GM20000 (cell line): ENCODE measurements around the gene COL18A1.

Source experiments
- DNase-seq: peaks from one replicate; pipeline ENCODE4 v3.0.0; 2012; ENCODE audit warnings: low spot score
- TF ChIP-seq, protein P1 (sequence below): IDR thresholded peaks from 2 replicates; pipeline ENCODE4 v1.5.1; 2012; ENCODE audit warnings: mild to moderate bottlenecking, control low read depth; ENCODE audit errors: extremely low read depth, missing control alignments

COL18A1 gene

DNA sequence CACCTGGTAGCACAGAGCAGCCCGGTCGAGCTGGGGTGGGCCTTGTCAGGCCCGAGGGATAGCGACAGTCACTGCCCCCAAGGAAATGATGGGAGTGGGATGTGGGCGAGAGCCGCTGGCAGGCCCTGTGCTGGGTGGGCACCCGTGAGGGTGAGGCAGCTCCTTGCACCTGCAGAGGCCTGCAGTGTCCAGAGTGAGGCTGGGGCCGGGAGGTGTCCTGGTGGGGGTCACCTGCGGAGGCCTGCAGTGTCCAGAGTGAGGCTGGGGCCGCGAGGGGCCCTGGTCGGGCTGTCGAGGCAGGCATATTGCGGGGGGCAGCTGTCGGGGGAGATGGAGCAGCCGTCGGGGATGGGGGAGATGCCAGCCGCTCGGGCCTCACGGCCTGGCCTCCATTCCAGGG, 87.8 kb downstream of the COL18A1 start:
- TF ChIP-seq, protein P1, sequence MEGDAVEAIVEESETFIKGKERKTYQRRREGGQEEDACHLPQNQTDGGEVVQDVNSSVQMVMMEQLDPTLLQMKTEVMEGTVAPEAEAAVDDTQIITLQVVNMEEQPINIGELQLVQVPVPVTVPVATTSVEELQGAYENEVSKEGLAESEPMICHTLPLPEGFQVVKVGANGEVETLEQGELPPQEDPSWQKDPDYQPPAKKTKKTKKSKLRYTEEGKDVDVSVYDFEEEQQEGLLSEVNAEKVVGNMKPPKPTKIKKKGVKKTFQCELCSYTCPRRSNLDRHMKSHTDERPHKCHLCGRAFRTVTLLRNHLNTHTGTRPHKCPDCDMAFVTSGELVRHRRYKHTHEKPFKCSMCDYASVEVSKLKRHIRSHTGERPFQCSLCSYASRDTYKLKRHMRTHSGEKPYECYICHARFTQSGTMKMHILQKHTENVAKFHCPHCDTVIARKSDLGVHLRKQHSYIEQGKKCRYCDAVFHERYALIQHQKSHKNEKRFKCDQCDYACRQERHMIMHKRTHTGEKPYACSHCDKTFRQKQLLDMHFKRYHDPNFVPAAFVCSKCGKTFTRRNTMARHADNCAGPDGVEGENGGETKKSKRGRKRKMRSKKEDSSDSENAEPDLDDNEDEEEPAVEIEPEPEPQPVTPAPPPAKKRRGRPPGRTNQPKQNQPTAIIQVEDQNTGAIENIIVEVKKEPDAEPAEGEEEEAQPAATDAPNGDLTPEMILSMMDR: no peak
- DNase-seq: no peak

DNA sequence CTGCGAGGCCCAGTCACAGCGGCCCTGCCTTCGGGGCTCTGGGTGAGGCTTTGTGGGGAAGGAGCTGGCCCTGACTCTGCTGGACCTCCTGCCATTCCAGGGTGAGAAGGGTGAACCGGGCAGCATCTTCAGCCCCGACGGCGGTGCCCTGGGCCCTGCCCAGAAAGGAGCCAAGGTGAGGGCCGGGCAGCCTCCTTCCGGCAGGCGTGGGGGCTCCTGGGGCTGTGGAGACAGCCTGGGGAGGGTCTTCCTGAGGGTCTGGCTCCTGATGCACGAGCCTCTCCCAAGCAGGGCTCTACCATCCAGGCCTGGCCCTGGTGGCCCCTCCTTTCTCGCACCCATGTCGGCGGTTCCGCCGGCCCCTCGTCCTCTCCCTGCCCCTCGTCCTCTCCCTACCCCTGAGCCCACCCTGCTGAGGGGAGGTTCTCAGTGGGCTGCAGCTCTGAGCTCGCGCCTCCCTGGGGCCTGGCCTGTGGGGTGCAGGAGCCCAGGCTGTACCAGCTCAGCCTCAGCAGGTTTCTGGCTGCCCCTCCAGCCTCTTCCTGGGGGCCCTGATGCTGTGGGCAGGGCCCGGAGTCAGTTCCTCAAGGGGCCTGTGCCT, 88.5 kb downstream of the COL18A1 start:
- DNase-seq: no peak
- TF ChIP-seq, protein P1: no peak

DNA sequence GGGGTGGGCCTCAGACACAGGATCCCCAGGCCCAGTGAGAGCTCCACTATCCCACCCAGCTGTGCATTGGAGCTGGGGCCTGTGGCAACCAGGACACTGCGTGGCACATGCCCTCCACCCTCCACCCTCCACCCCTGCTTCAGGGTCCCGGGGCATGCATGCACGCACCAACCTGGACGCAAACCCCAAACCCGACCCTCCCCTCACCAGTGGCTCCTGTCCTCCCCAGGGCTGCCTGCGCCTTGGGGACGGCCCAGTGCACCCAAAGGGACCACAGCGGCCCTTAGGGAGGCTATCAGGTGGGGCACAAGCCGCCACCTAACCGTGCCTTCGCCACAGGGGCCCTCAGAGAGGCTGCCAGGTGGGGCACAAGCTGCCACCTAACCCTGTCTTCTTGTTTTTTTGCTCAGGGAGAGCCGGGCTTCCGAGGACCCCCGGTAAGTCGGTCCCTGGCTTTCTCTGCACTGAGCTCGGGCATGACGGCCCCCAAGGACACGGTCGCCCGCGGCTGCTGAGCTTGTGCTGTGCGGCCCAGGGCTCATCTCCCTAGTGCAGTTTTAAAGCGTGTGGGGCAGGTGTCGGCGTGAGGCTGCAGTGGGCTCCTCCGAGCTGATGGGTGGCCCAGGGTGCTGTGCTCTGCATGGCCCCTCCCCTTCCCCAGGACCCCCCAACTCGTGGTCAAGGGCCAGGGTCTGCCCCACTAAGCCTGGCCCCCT, 89.3 kb downstream of the COL18A1 start:
- no peak for DNase-seq
- TF ChIP-seq, protein P1: no peak

DNA sequence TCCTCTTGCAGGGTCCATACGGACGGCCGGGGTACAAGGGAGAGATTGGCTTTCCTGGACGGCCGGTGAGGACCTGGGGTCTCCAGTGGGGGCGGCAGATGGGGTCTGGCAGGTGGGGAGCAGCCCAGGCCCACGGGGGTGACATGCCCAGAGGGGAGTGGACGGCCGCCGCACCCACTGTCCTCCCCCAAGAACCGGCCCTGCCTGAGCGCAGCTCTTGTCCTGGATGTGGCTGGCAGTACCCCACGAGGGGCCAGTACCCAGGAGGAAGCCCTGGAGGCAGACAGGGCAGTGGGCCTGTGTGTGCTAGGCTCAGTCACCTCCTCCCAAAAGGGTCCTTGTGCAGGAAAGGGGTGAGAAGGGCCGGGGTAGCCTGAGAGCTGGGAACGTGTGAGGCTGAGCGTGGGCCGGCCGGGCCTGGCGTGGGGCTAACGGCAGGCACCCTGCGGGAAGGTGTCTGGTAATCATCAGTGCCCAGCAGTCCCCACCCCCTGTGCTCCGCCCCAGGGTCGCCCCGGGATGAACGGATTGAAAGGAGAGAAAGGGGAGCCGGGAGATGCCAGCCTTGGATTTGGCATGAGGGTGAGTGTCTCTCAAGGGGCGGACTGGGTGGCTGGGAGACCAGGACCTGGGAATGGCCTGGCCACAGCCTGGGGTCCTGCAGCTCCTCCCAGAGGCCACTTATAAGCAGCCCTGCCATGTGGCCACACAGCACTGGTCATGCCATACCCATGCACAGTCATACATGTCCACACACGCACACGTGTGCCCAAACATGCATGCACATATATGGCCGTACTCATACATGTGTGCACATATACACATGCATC, 90.1 kb downstream of the COL18A1 start:
- TF ChIP-seq, protein P1: no peak
- no peak for DNase-seq

DNA sequence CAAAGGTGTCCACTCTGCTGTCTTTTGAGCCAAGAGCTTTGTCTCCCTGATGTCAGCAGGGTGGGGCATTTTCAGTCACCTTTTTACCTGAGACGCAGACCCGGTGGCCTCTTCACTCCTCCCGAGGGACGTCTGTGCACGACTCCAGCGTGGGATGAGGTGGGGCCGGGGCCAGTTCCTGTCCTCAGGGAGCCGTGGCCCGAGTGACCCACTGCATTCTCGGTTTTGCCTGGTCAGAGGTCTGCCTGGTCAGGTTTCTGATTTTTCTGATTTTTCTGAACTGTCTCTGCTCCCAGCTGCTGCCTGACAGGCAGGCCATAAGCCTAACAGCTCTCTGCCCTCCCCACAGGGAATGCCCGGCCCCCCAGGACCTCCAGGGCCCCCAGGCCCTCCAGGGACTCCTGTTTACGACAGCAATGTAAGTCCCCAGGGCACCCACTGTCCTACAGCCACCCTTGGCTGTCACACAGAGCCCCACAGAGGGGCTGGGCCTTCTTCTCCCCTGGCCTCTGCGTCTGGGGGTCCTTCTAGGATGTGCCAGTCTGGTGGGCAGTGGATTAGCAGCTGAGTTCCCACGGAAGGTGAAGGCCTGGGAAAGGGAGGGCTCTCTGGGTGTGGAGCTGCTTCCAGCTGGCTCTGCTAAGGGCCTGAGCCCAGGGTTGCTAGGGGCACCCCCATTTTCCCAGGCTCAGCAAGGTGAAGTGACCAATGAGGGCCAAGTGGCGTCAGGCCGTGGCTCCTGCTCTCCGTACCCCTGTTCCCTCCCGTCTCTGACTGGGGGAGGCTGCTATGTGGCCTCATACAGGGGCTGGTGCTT, 91.4 kb downstream of the COL18A1 start:
- TF ChIP-seq, protein P1: no peak
- no peak for DNase-seq

DNA sequence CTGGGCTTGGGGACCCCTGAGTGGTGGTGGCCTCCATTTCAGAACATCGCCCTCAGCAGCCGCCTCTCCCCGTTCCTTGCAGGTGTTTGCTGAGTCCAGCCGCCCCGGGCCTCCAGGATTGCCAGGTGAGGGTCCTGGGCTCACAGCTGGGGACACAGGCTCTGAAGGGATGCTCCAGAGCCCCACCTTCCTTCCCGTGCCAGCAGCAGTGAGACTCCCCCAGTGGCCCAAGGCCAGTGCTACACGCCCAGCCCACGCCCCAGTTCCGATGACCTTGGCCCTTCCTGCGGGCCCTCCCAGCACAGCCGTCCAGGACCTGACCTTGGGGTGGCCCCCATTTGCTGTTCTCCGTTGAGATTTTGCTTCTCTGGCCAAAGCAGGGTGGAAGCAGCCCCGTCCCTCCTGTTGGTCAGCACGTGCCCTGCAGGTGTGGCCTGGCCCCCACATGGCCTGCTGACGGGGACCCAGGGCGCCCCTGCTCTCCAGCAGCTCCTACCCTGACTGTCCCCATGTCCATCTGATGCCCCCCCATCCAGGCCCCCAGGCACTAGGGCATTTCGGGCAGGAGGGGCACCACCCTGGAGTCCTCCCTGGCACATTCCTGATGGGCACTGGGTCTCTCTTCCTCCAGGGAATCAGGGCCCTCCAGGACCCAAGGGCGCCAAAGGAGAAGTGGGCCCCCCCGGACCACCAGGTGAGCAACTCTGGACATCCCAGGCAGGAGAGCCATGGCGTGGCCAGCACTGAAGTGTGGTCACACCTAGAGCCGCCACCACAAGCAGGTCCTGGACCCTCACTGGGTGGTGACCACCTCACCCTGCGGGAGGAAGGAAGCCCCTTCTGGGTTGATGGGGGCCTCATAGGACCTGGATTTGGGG, 92.2 kb downstream of the COL18A1 start:
- TF ChIP-seq, protein P1: no peak
- no peak for DNase-seq
